Astrocyte of the hippocampus (primary cell): ENCODE results near the gene EIF4E3.

Experiments used
- DNase-seq: peaks from one replicate; pipeline ENCODE4 v3.0.0; 2011; ENCODE audit warnings: low read depth, low spot score

The EIF4E3 gene

DNA sequence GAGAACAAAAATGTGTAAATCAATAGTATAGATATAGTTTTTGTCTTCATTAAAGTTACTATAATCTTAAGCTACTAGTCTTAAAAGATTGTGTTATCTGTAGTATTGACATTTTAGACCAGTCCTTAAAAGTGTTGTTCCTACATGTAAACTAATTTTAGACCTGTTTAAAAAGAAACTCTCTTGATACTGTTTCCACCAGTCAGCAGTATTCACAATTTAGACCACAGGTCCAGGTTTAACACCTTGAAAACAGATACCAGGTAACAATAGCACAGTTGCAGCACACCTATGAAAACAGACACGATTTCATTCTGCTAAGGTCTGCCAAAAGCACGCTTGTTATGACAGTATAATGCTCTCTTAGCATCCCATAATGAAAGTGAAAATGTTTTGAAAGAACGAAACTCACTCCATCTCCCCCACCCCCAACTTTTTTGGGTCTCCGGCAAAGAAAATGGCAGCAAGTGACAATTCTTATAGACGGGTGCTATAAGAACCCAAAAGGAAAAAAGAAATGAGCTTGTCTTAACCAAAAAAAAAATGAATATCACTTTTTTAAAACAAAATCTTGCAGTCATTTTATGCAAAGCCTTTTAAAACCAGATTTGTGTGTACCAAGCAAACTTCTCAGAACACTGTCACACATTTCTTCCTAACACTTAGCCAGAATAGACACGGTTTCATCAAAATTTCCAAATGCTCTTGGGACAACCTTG is 1.6 kb downstream of the EIF4E3 start:
- DNase-seq = no peak

DNA sequence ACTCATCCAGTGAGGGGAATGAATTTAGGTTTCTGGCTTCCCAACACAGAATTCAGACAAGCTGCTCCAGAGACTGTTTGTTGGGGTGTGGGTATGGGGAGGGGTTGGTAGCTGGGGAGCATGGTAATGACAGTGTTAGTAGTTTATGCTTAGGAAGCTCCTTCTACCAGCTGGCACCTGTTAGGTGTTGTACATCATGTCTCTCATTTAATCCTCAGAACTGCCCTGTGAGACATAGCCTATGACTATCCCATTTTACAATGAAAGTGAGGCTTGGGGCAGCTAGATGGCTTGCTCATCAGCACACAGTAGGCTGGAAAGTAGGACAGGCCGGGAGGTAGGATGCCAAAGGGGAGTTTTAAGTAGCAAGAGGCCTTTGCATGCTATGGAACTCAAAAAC is 2.5 kb downstream of the EIF4E3 start:
- DNase-seq = no peak

DNA sequence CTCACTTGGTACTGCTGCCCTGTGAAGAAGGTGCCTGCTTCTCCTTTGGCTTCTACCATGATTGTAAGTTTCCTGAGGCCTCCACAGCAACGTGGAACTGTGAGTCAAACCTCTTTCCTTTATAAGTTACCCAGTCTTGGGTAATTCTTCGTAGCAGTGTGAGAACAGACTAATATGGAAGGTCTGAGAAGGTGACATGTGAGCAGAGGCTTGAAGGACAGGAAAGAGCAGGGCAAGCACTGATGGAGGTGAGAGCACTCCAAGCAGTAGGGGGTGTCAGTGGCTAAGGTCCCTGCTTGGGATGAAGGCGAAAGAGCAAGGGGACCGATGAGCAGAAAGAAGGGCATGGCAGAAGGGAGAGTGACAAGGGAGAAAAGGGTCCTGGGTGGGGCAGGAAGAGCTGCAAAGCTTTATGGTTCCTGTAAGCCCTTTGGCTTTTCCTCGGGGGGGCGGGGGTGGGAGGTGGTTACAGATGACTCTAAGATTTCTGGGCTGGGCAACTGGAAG is 3.5 kb downstream of the EIF4E3 start:
- DNase-seq = no peak

DNA sequence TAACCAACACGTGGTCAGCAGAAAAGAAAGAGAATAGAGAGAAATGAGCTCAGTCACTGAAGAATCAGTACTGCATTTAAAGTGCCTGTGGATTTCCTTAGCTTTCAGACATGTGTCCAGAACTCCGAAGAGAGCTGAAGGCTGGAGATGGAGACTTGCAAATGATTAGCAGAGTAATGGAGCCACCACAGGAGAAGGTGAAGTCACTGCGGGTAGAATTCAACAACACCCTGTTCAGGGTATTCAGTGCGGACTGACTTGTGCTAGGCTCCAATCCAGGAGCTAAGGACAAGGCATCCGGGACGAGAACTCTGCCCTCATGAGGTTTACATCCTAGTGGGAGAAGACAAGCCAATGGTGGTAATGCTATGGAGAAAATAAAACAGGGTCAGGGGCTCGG is 4.2 kb downstream of the EIF4E3 start:
- no peak for DNase-seq

DNA sequence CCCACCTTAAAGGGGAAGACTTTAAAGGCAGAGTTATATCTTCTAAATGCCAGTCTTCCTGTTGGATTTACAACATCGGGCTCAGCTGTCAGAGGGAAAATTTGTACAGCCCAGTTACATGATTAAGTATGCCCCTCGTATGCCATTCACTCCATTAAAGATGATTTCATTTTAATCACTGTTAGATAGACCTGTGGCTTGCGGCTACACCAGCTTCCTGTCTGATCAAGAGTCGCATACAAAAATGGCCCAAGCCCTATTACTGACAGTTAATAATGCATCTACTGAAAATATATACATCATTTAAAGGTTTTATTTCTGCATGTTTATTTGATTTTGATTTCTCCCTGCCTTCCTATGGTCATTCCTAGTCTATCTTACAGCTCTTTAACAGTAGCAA is 7.1 kb downstream of the EIF4E3 start:
- no peak for DNase-seq

DNA sequence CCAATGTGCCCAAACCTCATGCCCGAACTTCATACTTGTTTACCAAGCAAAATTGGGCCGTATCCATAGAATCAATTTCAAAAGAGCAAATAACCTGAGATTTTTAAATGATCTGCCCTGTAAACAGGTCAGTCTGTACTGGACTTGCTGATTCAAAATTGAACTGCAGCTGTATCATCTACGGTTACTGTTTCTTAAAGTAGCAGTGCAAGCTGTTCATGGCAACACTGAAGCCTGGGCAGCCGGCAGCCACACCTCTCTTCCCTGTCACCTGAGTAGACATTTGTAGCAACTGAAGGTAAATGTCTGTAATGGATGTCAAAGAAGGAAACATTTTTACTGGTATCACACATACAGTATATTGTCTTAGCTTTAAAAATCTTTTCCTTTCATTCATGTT is 10.6 kb downstream of the EIF4E3 start:
- DNase-seq = no peak

DNA sequence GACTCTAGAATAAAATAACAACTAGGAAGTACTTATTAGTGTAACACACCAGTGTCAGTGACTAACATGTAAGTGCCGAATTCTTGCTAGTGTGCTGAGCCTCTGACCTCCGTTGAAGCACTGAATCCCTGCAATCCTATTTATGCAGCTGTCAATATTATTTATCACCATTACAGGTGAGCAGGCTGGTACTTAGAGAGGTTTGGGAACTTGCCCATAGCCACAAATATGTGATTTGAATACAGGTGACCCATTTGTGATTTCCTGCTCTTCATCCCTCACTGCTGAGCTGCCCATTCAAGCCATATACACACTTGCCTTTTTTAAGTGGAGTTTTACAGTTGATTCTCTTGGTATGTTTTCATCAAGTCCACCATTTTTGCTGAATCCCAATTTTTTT is 12.2 kb downstream of the EIF4E3 start:
- DNase-seq = no peak

DNA sequence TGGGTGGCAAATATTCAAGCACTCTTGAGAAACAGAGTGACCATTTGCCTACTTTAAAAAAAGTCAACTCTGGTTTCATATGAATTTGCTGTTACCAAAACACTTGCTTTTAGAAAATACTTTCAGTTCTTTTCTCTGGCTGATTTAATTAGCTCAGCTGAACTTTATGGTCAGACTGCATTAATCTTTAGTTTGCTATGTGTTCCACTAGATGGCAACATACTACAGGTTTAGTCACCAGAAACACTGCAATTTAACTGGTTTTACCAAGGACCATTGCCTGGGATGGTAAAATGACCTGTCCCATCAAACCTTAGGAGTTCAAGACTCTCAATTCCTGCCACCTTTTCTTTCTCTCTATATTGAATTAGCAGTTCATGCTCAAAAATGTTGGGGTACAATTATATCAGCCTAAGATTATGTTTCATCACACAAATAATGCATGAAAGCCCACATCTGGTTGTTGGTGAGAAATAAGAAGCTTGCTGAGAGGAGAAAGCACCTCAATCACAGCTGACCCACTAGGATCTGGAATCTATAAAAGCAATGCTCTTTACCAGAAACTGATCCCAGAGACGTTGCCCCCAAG is 14.2 kb downstream of the EIF4E3 start:
- peak; percentile 70 for DNase-seq

DNA sequence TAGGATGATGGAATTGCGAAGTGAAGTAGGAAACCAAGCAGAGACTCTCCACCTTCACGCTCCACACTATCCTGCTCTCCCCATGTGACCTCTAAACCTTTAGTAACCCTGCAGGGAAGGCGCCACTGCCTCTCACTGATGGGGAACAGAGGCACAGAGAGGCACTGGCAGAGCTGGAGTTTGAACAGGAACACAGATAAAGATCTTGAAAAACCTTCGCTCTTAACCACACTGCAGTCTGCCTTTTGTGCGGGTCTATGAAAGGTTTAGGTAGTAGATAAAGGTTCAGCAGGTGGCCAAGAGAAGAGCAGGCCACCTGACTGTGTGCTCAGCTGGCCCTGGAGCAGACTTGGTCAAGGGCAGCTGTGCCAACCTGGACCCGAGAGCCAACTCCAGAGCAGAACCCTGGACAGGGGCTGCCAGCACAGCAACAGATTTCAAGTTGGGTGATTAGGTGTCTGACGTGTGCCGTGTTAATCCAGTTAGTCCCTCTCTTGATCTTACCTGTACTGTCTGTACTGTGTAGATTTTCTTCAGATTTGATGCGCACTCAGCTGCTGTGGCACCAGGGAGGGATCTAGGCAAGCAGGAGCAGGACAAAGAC is 15.2 kb downstream of the EIF4E3 start:
- DNase-seq = no peak

DNA sequence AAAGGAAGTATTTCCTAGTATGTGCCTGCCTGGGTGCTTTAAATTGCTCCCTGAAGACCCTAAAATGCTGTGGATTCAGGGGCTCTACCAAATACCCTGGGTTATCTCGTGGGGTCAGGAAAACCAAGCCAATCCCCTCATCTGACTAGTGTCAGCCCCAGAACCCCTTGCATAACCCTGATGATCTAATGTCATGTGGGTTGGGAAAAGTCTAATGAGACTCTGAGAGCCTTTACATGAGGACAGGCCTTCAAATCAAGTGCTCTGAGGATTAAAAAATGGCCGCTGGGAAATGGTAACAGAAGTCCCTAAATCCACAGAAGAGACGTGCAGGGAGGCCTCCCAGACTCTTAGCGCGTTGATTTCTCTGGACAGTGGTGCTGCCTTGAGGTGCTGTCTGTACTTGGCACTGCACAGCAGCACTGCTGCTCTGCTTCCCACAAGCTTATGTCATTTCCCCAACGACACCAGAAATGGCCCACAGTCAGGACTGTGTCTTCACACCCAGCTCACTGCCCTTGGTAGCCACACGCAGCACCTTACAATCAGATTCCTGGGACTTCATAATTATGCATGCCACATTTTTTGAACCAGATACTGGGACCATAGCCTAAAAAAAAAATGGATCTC is 16.6 kb downstream of the EIF4E3 start:
- DNase-seq = no peak

DNA sequence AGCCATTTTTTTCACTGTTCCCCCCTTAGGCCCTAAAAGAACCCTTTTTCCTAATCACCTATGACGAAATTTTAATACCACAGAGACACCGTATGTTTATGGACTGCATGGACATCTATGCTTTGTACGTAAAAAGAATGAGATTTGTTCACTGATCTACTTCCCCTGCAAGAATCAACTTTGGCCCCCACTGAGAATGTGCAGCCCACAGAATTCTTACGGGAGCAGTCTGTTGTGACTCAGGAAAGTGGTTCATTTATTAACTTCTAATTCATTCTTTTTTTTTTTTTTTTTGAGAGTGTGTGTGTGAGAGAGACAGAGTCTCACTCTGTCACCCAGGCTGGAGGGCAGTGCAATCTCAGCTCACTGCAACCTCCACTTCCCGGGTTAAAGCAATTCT is 17.6 kb downstream of the EIF4E3 start:
- peak; percentile 55 for DNase-seq

DNA sequence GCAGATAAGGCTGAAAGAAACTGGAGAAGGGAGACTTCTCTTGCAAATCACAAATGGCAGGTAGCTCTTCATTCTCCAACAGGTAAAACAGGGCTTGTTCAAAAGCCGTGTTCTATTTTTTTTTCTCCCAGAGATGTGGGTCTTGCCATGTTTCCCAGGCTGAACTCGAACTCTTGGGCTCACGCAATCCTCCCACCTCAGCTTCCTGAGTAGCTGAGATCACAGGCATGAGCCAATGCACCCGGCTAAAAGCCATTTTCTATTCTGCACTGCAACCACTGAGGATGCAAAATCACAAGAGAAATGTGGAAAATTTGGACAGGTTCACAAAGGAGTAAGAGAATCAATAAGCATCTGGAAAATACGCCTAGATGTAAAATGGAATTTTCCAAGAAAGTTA is 19.5 kb downstream of the EIF4E3 start:
- no peak for DNase-seq

DNA sequence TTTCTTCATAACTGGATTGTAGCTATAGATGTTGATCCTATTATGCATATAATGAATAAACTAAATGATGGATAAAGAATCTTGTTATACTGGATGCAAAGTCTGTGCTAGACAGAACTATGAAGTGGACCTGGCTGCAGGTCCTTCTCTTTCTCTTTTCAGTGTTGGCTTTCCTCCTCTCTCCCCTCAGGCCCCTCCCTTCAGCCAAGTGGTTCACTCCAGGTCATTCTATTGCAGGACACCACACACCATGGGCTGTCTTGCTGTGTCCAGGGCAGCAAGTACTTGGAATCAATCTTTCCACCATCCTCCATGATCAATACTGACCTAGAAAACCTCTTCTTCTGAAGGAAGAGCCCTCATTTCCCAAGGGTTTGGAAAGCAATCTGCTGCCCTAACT is 20.3 kb downstream of the EIF4E3 start:
- DNase-seq = no peak

DNA sequence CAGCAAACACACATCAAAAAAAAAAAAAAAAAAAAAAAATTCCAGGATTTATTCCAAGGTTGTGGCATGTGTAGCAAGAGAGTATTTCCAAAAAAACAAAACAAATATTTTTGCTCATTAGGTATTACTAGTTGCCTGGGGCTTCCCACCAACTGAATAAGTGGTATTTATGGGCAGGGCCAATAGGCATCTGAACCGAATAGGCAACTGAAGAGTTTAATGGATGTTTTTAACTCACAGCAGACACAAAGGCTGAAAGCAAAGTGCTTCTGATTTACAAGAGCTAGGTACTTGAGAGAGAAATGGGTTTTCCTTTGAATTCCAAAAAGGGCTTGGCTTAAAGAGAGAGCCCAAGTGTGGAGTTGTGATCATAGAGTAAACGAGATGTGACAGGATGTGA is 21.4 kb downstream of the EIF4E3 start:
- DNase-seq = peak; percentile 23

DNA sequence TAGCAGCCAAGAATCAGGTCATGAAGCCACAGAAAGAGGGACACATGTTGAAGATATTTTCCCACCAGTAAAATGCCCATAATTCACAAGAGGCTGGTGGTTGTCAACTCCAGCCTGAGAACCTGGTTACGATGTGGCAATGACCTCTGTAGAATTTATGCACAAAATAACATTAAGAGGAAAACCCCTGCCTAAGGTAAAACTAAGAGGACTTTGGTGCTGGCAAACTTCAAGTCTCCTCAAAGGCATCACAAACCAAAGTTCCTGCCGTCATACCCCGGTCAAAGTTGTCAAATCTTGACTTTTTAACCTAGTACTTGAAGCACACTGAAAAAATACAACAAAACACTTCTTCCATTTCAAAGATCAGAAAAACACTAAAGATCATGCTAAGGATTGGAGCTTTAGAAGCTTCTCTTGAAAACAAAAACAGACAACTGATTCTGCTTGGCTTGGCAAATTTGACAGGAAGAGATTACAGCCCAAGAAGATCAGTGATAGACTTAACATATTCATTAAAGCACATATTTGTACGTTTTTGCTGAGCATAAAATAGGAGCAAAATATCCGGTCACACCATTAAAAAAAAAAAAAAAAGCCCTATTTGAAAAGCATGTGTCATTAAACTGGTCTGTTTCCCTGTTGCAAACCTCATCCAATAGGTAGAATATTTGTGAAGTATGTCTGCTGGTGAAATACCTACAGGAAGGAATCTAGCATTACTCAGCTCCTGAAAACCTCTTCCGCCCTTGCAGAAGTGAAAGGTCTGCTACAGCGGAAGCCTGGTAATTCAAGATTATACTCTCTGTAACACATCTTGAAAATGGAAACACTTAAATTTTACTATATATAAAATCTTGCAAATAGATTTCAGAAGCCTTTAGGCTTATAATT is 22.8 kb downstream of the EIF4E3 start:
- no peak for DNase-seq

DNA sequence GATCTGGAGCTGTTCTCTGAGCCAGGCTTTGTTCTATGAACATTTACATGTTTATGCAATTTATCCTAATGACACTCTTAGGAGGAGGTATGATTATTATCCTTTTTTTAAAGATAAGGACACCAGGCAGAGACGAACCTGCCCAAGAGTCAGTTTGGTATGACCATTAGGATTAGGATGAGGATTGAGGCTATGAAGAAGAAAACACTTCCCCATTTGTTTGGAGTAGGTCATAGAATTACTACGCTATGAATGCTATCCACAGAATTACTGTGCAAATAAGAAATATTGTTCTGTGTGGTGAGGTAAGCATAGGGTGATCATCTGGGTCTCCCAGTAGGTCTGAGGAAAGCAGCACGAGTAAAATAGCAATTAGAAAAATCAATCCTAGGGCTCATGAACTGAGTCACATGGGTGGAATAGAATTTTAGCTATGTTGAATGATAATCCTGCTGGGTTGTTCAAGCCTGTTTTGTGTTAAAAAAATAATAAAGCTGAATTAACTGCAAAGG is 23.9 kb downstream of the EIF4E3 start:
- DNase-seq = no peak

DNA sequence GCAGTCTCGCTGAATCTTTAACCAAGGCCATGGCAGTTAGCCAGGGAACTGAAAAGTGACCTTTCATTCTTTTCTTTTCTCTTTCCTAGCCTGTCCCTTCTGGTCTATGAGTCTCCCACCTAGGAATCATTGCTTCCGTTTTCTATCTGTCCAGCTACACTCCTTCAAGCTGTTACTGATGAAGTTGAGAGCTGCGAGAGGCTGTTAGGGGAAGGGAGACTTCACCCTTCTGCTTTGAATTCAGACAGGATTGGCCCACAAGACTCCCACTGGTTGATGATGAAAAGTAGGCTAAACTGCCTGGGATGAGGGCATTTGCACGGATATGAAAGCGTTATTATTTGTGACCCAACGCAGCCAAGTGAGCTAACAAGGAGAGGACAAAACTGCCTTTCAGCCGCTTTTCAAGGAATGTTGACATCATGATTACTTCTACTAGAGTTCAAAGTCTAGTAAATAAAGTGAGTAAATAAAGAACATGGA is 30.2 kb downstream of the EIF4E3 start:
- peak; percentile 38 for DNase-seq

DNA sequence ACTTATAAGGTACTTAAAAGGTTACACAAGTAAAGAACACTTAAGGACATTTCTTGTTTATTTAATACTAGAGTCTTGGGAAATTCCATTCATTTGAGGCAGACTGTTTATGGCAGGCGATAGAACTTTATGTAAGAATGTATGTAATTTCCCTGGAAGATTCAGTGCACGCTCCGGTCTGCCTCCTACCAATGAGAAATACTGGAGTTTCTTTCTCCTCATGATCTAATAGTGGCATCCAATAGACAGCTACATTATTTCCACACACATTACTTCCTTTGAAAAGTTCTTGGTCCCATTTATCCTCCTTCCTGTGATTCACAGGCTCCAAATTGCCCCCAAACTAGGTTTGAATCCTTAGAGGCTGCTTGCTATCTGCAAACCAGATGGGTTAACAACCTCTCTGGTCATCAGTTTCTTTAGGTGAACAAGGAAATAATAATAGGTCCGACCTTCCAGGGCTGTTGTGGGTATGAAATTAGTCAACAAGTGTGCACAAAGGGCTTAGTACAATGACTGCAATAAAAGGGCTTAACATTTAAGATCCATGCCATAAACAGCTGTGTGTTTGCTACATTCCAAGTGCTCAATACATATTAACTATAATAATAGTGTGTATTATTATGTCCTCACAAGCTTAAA is 30.7 kb downstream of the EIF4E3 start:
- DNase-seq = peak; percentile 37

DNA sequence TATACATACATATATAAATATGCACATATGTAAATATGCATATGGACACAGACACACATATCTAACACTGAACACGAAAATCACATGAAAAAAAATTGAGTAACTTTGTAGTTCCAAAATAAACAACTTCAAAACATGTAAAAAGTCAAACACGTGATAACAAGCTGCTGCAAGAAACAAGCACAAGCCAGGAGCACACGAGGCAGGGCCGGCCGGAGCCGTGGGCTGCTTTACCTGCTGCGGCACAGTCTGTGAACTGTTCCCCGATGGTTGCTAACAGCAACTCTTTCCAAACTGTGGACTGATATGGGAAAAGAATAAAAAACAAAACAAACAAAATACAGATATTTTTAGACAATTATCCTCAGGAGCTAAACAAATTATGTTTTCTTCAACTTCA is 31.6 kb downstream of the EIF4E3 start:
- no peak for DNase-seq

DNA sequence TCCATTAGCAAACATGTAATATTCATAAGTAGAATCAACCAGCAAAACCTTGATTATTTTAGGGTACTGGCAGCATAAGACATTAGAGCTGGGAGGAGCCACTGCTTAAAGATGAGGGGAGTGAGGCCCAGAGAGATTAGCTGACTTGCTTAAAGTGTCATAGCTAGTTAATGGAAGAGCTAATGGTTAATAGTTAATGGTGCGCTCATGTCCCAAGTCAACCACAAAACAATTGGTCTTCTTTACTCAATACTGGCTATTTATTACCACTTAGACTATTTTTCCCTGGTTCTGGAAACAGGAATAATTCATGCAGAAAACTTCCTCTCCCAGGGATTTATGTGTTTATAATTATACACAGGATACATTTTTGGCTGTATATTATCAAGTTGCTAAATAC is 33.1 kb downstream of the EIF4E3 start:
- no peak for DNase-seq

DNA sequence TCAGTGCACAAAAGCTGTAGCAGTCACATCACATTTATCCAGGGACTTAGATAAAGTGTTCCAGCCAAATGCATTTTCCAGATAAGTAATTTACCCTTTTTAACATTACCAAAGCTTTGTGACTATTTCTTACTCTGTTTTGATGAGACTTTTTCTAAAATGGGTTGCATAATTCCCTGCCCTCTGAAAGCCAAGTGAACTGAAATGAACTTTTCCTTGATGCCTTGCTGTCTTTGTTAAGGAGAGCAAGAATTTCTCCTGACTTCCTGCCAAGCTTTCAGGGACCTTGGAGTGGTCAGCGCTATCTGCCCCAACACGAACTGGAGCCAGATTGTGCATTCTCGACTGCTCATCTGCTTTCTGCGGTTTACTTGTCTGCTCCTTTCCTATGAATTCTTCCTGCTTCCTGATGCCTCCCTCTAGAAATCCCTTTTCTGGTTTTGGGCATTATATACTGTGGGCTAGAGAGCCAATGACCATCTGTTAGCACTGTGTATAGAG is 34.8 kb downstream of the EIF4E3 start:
- peak; percentile 48 for DNase-seq
